NCI-H748 treated with DMSO at 0.1 percent for 48 hours (cell line): Measurements from ENCODE around the gene SCAMP2.

Source experiments
- DNase-seq: peaks from one replicate; lab custom pipeline; 2025; lab: John Stamatoyannopoulos, UW

The SCAMP2 gene

GRCh38 chr15:74858369-74858740 is 14.8 kb downstream of the SCAMP2 start:
- DNase-seq, result no peak

GRCh38 chr15:74857671-74858368 is 15.3 kb downstream of the SCAMP2 start:
- no peak for DNase-seq

- no peak for DNase-seq
Observed at GRCh38 chr15:74857082-74857655, 16.0 kb downstream of the SCAMP2 start.

GRCh38 chr15:74856537-74856936 is 16.6 kb downstream of the SCAMP2 start:
- no peak for DNase-seq

- DNase-seq, result no peak
Observed at GRCh38 chr15:74855857-74856256, 17.3 kb downstream of the SCAMP2 start.

- no peak for DNase-seq
Observed at GRCh38 chr15:74854453-74855022, 18.6 kb downstream of the SCAMP2 start.

- DNase-seq, result no peak
Observed at GRCh38 chr15:74851960-74852359, 21.2 kb downstream of the SCAMP2 start.

- DNase-seq, result no peak
Observed at GRCh38 chr15:74850393-74850792, 22.8 kb downstream of the SCAMP2 start.

- no peak for DNase-seq
Observed at GRCh38 chr15:74847432-74847831, 25.7 kb downstream of the SCAMP2 start.

- no peak for DNase-seq
Observed at GRCh38 chr15:74845581-74845980, 27.6 kb downstream of the SCAMP2 start.

GRCh38 chr15:74845208-74845568 is 28.0 kb downstream of the SCAMP2 start:
- no peak for DNase-seq

- no peak for DNase-seq
Observed at GRCh38 chr15:74844319-74845207, 28.6 kb downstream of the SCAMP2 start.

GRCh38 chr15:74843891-74844299 is 29.3 kb downstream of the SCAMP2 start:
- no peak for DNase-seq

- no peak for DNase-seq
Observed at GRCh38 chr15:74843445-74843828, 29.7 kb downstream of the SCAMP2 start.

- DNase-seq, result peak; percentile 79
Observed at GRCh38 chr15:74842581-74843444, 30.4 kb downstream of the SCAMP2 start, which contains the start of gene ULK3. ULK3 (minus strand) TSS chr15:74843156; CDS start chr15:74843105, 51 bp downstream.

- no peak for DNase-seq
Observed at GRCh38 chr15:74841891-74842373, 31.2 kb downstream of the SCAMP2 start.

- no peak for DNase-seq
Observed at GRCh38 chr15:74840851-74841775, 32.1 kb downstream of the SCAMP2 start.

- DNase-seq, result no peak
Observed at GRCh38 chr15:74839526-74840395, 33.4 kb downstream of the SCAMP2 start.
